ENCODE data around the gene SLC5A12.

The SLC5A12 gene

GRCh38 chr11:26719289-26719973, 2.4 kb downstream of the SLC5A12 start:
- DNase-seq = no peak

- DNase-seq = no peak
Measured at GRCh38 chr11:26717771-26718170, 4.1 kb downstream of the SLC5A12 start.

- DNase-seq = no peak
Measured at GRCh38 chr11:26715133-26715532, 6.7 kb downstream of the SLC5A12 start.

GRCh38 chr11:26712497-26712896, 9.4 kb downstream of the SLC5A12 start:
- DNase-seq = no peak

- no peak for DNase-seq
Measured at GRCh38 chr11:26710489-26710888, 11.4 kb downstream of the SLC5A12 start.

GRCh38 chr11:26708736-26709456, 13.0 kb downstream of the SLC5A12 start:
- no peak for DNase-seq

GRCh38 chr11:26706181-26706580, 15.7 kb downstream of the SLC5A12 start:
- DNase-seq = no peak

GRCh38 chr11:26704249-26704648, 17.6 kb downstream of the SLC5A12 start:
- no peak for DNase-seq

- no peak for DNase-seq
Measured at GRCh38 chr11:26703411-26704191, 18.3 kb downstream of the SLC5A12 start.

GRCh38 chr11:26702406-26702805, 19.5 kb downstream of the SLC5A12 start:
- no peak for DNase-seq

GRCh38 chr11:26700574-26701235, 21.2 kb downstream of the SLC5A12 start:
- no peak for DNase-seq

GRCh38 chr11:26698224-26698623, 23.6 kb downstream of the SLC5A12 start:
- DNase-seq = no peak

- DNase-seq = no peak
Measured at GRCh38 chr11:26696330-26696729, 25.5 kb downstream of the SLC5A12 start.

GRCh38 chr11:26688701-26689100, 33.2 kb downstream of the SLC5A12 start:
- no peak for DNase-seq

GRCh38 chr11:26687351-26687750, 34.5 kb downstream of the SLC5A12 start:
- no peak for DNase-seq

- DNase-seq = no peak
Measured at GRCh38 chr11:26677566-26677965, 44.3 kb downstream of the SLC5A12 start.

GRCh38 chr11:26676641-26677040, 45.2 kb downstream of the SLC5A12 start:
- DNase-seq = no peak

GRCh38 chr11:26675233-26675928, 46.5 kb downstream of the SLC5A12 start:
- no peak for DNase-seq

GRCh38 chr11:26665946-26666345, 55.9 kb downstream of the SLC5A12 start:
- no peak for DNase-seq

- DNase-seq = no peak
Measured at GRCh38 chr11:26665036-26665435, 56.8 kb downstream of the SLC5A12 start.

GRCh38 chr11:26662916-26663315, 58.9 kb downstream of the SLC5A12 start:
- no peak for DNase-seq

GRCh38 chr11:26655287-26655686, 66.6 kb downstream of the SLC5A12 start:
- no peak for DNase-seq

GRCh38 chr11:26651916-26652315, 69.9 kb downstream of the SLC5A12 start:
- DNase-seq = no peak

Data from stimulated activated naive CD4-positive, alpha-beta T cell treated with Interleukin-2 at 50 U/mL for 16 hours (primary cell).